ENCODE measurements around the gene TRIM44.

TRIM44 gene

GRCh38 chr11:35866601-35867000 lies 204.0 kb downstream of the TRIM44 start:
- DNase-seq = no peak
